Neuron (in vitro differentiated cells): ENCODE measurements around the gene SH2B2.
"Not testable (repeated sequence)": the region's sequence is repeated elsewhere in the genome, so short reads cannot be mapped to it uniquely, and the experiment has no call there.

Experiments used
- H2AFZ ChIP-seq: one replicate; pipeline ENCODE4 v1.6.1; 2013; ENCODE audit warnings: low read depth, mild to moderate bottlenecking, inconsistent platforms, low read length, moderate library complexity
- H3K27me3 ChIP-seq: one replicate; pipeline ENCODE4 v1.6.1; 2013; ENCODE audit warnings: low read length; ENCODE audit not compliant: insufficient read depth
- H3K36me3 ChIP-seq: one replicate; pipeline ENCODE4 v1.6.1; 2013; ENCODE audit warnings: low read length; ENCODE audit not compliant: insufficient read depth
- H3K4me1 ChIP-seq: one replicate; pipeline ENCODE4 v1.6.1; 2013; ENCODE audit warnings: low read length; ENCODE audit not compliant: insufficient read depth
- H3K4me3 ChIP-seq: 2 replicates; pipeline ENCODE4 v1.5.1; 2013; ENCODE audit warnings: mild to moderate bottlenecking, low read length, moderate library complexity
- H3K9me3 ChIP-seq: one replicate; pipeline ENCODE4 v1.6.1; 2013; ENCODE audit warnings: low read length

The SH2B2 gene

DNA sequence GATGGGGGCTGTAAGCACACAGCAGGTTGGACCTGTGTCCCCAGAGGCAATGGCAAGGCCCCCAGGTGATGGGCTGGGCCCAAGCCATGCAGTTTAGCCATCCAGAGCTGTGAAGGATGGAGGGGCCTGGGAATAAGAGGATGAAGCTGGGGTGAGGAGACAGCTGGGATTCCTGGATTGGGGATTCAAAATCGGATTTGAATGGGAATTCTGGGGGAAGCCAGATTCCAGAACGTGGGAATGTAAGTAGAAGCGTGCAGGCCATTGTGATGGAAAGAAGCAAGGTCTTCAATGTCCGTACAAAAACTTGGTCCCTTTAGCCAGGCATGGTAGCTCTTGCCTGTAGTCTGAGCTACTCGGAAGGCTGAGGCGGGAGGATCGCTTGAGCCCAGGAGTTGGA, 9.8 kb downstream of the SH2B2 start:
- H3K27me3 ChIP-seq: no peaks in the 10 kb centered on the region
- no peak overlapping the region for H2AFZ ChIP-seq
- H3K4me3 ChIP-seq: no peak overlapping the region
- H3K36me3 ChIP-seq: peaks cover 3% of the 10 kb centered on the region
- no peaks in the 10 kb centered on the region for H3K4me1 ChIP-seq
- H3K9me3 ChIP-seq: no peaks in the 10 kb centered on the region

DNA sequence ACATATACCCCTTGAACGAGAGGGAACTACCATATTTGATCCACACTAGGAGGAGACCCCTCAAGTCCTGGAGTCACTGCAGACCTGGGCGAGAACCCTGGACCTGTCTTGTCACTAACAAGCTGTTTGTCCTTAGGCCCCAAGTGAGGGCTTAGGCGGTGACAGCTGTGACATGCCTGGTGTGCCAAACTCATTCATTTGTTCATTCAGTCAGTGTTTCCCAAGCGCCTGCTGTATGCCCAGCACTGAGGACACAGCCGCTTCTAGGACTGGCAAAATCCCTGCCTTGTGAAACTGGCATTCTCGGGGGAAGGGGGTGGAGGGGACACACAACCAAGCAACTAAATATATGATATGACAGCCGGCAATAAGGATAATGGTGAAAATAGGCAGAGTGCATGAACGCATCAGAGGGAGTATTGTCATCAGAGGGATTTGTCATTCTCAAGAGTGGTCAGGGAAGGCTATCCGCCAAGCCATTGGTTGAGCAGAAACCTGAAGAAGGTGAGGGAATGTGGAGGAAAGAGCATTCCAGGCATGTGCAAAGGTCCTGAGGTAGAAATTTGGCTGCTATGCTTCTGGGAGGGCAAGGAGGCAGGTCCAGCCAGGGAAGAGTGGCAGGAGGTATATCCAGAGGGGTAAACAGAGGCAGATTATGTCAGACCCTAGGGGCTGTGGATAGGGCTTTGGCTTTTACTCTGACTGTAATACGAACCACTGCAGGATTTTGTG, 11.0 kb downstream of the SH2B2 start:
- Histone ChIP-seq H3K9me3 (no peaks in the 10 kb centered on the region), H3K4me3 (no peak overlapping the region), H3K27me3 (no peaks in the 10 kb centered on the region)

DNA sequence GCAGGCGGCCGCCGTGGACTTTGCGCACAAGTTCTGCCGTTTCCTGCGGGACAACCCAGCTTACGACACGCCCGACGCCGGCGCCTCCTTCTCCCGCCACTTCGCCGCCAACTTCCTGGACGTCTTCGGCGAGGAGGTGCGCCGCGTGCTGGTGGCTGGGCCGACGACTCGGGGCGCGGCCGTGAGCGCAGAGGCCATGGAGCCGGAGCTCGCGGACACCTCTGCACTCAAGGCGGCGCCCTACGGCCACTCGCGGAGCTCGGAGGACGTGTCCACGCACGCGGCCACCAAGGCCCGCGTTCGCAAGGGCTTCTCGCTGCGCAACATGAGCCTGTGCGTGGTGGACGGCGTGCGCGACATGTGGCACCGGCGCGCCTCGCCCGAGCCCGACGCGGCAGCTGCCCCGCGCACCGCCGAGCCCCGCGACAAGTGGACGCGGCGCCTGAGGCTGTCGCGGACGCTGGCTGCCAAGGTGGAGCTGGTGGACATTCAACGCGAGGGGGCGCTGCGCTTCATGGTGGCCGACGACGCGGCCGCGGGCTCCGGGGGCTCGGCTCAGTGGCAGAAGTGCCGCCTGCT, 14.1 kb downstream of the SH2B2 start:
- Histone ChIP-seq H3K27me3 (no peaks in the 10 kb centered on the region), H3K4me3 (no peak overlapping the region), H3K4me1 (no peaks in the 10 kb centered on the region), H3K36me3 (peaks cover 8% of the 10 kb centered on the region), H2AFZ (no peak overlapping the region), H3K9me3 (no peaks in the 10 kb centered on the region)

More for the DNA sequence above, 11.0 kb downstream of the SH2B2 start:
- no peak overlapping the region for H2AFZ ChIP-seq
- no peaks in the 10 kb centered on the region for H3K4me1 ChIP-seq
- peaks cover 4% of the 10 kb centered on the region for H3K36me3 ChIP-seq

DNA sequence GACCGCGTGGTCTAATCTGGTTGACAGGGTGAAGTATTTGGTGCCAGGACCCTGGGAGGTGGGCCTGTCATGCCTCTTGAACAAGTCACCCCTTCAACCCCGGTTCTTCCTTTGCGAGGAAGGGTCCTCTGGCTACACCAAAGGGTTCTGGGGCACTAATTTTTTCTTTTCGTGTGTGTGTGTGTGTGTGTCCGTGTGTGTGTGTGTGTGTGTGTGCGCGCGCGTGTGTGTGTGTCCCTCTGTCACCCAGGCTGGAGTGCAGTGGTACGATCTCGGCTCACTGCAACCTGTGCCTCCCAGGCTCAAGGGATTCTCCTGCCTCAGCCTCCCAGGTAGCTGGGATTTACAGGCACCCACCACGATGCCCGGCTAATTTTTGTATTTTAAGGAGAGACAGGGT, 14.7 kb downstream of the SH2B2 start:
- not testable (repeated sequence) for H2AFZ ChIP-seq, H3K9me3 ChIP-seq, H3K36me3 ChIP-seq, H3K27me3 ChIP-seq, H3K4me3 ChIP-seq, H3K4me1 ChIP-seq

DNA sequence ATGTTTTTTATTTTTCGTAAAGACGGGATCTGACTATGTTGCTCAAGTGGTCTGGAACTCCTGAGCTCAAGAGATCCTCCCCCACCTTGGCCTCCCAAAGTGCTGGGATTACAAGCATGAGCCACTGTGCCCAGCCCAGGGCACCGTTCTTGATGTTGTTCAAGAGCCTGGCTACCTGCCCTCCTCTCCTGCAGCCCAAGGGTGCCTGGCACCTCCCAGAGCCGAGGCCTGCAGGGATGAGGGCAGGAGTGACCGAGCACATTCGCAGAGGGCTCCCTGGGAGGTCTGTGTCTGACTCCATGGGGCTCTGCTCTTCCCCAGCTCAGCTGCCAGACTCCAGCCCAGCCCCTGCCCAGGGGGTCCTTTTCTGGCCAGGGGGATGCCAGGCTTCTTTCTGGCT, 15.4 kb downstream of the SH2B2 start:
- Histone ChIP-seq H3K9me3 (no peaks in the 10 kb centered on the region), H3K4me1 (peaks cover 6% of the 10 kb centered on the region), H2AFZ (no peak overlapping the region), H3K36me3 (peaks cover 8% of the 10 kb centered on the region), H3K4me3 (no peak overlapping the region), H3K27me3 (no peaks in the 10 kb centered on the region)

DNA sequence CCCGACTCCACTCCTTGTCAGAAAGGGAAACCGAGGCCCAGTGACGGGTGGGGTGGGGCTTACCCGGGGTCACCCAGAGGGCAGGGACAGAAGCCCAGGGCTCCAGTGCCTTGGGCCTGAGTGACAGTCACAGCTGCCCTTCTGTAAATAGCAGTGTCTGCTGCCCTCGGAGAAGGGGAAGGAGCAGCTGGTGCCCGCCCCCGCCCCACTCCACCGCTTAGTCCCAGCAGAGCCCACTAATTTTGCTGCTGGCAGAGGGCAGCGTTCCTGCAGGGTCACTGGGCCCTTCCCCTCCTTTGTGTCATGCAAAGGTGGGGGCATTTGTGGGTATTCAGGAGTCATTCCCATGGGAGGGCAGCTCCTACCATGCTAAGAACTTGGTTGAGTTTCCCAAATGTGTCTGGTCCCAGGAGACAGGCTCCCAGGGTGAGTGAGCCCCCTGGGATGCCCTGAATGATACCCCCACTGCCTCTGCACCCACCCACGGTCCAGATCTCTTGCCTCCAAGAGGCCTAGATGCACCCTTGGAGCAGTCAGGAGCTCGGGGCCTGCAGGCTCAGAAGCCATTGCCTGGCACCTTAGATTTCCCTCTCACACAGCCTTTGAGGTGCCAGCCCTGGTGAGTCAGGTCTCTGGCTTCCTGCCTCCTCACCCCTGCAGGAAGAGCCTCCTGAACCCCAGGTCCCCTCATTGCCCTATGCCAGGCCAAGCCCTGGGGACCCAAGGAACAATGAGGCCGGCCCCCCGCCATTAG, 17.2 kb downstream of the SH2B2 start:
- Histone ChIP-seq H3K4me1 (peaks cover 11% of the 10 kb centered on the region), H3K36me3 (peaks cover 22% of the 10 kb centered on the region), H3K27me3 (no peaks in the 10 kb centered on the region), H2AFZ (no peak overlapping the region), H3K4me3 (no peak overlapping the region), H3K9me3 (no peaks in the 10 kb centered on the region)

DNA sequence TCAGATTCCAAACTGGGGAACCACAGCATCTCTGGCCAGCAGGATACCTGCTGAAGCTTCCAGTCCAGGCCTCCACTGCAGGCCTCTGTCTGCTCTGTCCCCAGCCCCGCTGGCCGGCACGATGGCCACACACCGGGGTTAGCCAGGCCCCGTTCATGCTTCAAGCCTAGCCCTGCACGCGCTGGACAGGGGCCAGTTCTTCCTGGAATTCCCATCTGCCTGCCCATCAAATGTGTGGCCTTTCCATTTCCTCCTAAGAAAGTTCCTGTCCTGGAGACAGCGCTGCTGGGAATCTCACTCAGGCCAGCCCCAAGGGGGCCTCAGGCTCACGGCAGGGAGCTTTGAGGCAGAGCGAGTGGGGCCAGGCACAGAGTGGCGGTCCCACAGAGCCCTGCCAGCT, 18.0 kb downstream of the SH2B2 start:
- H3K36me3 ChIP-seq: peaks cover 23% of the 10 kb centered on the region
- H3K4me1 ChIP-seq: peaks cover 11% of the 10 kb centered on the region
- H2AFZ ChIP-seq: no peak overlapping the region
- H3K27me3 ChIP-seq: no peaks in the 10 kb centered on the region
- H3K9me3 ChIP-seq: no peaks in the 10 kb centered on the region
- no peak overlapping the region for H3K4me3 ChIP-seq

DNA sequence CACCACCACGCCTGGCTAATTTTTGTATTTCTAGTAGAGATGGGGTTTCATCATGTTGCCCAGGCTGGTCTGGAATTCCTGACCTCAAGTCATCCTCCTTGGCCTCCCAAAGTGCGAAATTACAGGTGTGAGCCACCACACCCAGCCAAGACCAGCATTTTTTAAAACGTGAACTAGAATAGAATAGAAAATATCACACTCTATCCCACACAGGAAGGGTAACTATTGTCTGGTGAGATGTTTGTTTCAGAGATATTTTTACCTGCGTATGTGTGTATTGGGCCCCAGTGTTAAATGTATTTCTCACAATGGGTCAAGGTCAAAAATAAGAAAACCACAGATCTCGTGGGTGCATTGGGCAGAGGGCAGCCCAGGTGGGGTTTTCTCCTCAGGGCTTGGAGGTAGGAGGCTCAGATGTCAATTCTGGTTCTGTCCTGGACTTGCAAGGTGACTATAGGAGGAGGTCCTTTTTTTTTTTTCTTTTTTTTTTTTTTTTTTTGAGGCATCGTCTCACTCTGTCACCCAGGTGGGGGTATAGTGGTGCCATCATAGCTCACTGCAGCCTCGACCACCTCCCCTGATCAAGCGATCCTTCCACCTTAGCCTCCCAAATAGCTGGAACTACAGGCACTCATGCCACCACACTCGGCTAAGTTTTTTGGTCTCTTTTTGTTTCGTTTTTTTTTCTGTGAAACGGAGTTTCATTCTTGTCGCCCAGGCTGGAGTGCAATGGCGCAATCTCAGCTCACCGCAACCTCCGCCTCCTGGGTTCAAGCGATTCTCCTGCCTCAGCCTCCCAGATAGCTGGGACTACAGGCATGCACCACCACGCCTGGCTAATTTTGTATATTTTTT, 19.0 kb downstream of the SH2B2 start:
- H3K36me3 ChIP-seq: peaks cover 28% of the 10 kb centered on the region
- H3K9me3 ChIP-seq: no peaks in the 10 kb centered on the region
- peaks cover 11% of the 10 kb centered on the region for H3K4me1 ChIP-seq
- no peak overlapping the region for H2AFZ ChIP-seq
- H3K4me3 ChIP-seq: no peak overlapping the region
- no peaks in the 10 kb centered on the region for H3K27me3 ChIP-seq

DNA sequence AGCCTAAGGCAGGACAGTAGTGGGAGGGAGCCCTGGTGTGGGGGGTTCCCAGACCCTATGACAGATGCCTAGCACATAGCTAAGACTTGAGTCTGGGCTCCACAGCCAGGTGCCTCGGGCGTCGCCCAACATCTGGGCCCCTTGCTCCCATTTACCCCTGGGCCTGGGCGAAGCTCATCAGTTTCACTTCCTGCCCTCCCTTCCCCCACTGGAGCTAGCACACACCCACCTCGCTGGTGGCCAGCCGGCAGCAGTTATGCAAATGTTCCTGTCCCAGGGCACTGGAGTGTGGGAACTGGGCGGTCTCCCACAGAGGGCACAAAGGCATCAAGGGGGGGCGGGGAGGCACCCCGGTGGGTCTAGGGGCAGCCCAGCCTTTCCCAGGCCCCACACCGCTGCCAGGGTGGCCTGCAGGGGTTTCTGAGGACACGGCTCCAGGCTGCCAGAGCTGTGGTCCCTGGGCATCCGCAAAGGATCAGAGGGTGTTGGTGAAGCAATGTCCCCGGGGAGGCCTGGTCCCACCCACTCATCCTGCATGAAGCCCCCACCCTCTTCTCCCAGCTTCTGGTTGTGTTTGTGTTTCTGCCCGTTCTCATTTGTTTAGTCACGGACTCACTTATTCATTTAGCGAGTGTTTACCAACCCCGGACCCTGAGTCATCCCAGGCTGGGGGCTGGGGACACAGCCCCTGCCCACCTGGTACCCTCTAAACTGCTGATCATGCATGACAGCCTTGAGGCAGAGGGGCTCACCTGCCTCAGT, 20.4 kb downstream of the SH2B2 start:
- no peak overlapping the region for H3K4me3 ChIP-seq
- H3K4me1 ChIP-seq: peaks cover 11% of the 10 kb centered on the region
- peaks cover 30% of the 10 kb centered on the region for H3K36me3 ChIP-seq
- no peak overlapping the region for H2AFZ ChIP-seq
- no peaks in the 10 kb centered on the region for H3K27me3 ChIP-seq
- H3K9me3 ChIP-seq: no peaks in the 10 kb centered on the region

DNA sequence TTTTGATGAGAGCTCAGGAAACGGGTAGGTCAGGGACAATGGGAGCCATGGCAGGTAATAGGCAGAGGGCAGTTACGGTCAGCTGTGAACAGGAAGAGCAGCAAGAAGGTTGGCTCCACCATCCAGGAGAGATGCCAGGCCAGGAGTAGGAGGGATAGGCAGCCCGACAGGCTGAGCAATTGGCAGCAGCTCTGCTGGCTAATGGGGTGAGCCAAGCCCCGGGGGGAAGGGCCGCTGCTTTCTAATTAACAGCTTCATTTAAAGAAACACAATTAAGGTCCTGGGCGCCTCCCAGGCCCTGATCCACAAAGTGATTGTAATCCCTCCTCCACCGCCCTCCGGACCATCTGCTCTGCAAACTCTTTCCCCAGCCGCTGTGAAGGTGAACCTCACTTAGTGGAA, 23.7 kb downstream of the SH2B2 start:
- no peaks in the 10 kb centered on the region for H3K9me3 ChIP-seq
- no peaks in the 10 kb centered on the region for H3K27me3 ChIP-seq
- peaks cover 11% of the 10 kb centered on the region for H3K4me1 ChIP-seq
- no peak overlapping the region for H3K4me3 ChIP-seq
- peaks cover 37% of the 10 kb centered on the region for H3K36me3 ChIP-seq
- H2AFZ ChIP-seq: no peak overlapping the region

DNA sequence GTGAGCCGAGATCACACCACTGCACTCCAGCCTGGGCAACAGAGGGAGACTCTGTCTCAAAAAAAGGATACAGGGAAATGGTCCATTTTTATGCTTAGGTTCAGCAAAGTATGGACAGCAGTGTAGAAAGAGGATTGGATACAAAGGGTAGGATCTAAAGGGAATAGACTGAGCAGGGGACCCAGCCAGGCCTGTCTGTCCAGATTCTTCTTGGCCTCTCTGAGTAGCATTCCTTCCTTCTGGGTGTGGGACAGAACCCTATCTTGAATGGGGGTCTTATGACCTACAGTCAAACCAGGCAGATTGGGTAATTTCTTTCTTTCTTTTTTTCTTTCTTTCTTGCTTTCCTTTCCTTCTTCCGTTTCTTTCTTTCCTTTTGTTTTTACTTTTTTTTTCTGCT, 25.6 kb downstream of the SH2B2 start:
- peaks cover 47% of the 10 kb centered on the region for H3K36me3 ChIP-seq
- no peak overlapping the region for H2AFZ ChIP-seq
- no peaks in the 10 kb centered on the region for H3K27me3 ChIP-seq
- H3K4me1 ChIP-seq: peaks cover 3% of the 10 kb centered on the region
- no peaks in the 10 kb centered on the region for H3K9me3 ChIP-seq
- H3K4me3 ChIP-seq: no peak overlapping the region

DNA sequence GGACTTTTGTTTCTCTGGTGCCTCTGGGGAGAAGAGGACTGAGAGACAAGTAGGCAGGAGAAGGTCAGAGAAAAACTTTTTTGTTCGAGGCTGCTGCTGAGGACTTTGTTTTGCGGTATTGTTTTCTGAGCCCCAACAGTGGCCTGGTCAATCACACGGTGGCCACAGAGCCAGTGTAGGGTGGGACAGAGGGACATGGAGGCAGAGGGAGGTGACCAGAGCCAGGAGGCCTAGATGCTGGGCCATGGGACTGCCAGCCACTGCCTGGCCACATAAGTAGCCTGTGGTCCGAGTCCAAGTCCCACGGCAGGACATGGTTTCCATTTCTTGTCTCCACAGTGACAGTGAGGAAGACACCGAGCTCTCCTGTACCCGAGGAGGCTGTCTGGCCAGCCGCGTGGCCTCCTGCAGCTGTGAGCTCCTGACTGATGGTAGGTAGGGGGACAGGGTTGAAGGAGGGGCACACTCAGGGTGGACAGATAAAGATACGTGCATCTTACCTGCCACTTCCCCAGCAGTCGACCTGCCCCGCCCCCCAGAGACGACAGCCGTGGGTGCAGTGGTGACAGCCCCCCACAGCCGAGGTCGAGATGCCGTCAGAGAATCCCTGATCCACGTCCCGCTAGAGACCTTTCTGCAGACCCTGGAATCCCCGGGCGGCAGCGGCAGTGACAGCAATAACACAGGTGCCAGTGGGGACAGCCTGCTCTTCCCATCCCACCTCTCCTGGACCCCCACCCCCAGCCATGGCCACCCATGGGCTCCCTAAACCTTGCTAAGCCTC, 27.5 kb downstream of the SH2B2 start:
- Histone ChIP-seq H3K4me3 (no peak overlapping the region), H3K27me3 (no peaks in the 10 kb centered on the region), H3K9me3 (no peaks in the 10 kb centered on the region), H3K36me3 (peaks cover 46% of the 10 kb centered on the region), H3K4me1 (no peaks in the 10 kb centered on the region), H2AFZ (no peak overlapping the region)
